Psoas muscle (tissue), 8 donors: ENCODE data around the gene MAP3K1. TPM values are rescaled to one million over a fixed set of nuclear protein-coding genes. Genes with fewer than 3 reads are reported as not detected.
"Not testable (repeated sequence)": the region's sequence is repeated elsewhere in the genome, so short reads cannot be mapped to it uniquely, and the experiment has no call there.

Experiments used
- ATAC-seq, 4 donors: fragments of 200-7000 bp; cut with Tn5 transposase; one replicate each; pipeline ENCODE4 v1.9.1; 2020; ENCODE audit warnings: moderate library complexity in 3 of 4, mild to moderate bottlenecking in 2 of 4
- DNase-seq, 2 donors: peaks; one replicate each; pipeline ENCODE4 v3.0.0-alpha.2; 2020
- H3K27ac ChIP-seq: fragments of 200-600 bp; one replicate; pipeline ENCODE4 v1.8.0; 2022
- H3K27me3 ChIP-seq, 3 donors: fragments of 200-600 bp in 1 of 3; one replicate each; pipeline versions ENCODE4 v1.6.1 to v1.8.0; 2013 to 2022; ENCODE audit warnings: low read length in 2 of 3, mild to moderate bottlenecking in 2 of 3, moderate library complexity in 1 of 3; ENCODE audit not compliant: insufficient read depth in 3 of 3
- H3K36me3 ChIP-seq, 2 donors: fragments of 200-600 bp in 1 of 2; one replicate each; pipeline versions ENCODE4 v1.6.1 to v1.8.0; 2013 to 2022; ENCODE audit warnings: low read depth in 1 of 2, mild to moderate bottlenecking in 1 of 2, moderate library complexity in 1 of 2; ENCODE audit not compliant: insufficient read depth in 1 of 2
- H3K4me1 ChIP-seq: fragments of 200-600 bp; one replicate; pipeline ENCODE4 v1.8.0; 2022
- H3K4me3 ChIP-seq: fragments of 200-600 bp; one replicate; pipeline ENCODE4 v1.8.0; 2022; ENCODE audit warnings: mild to moderate bottlenecking
- H3K9me3 ChIP-seq: fragments of 200-600 bp; one replicate; pipeline ENCODE4 v1.8.0; 2022
- WGBS, 3 donors: extraction: QIAGEN DNeasy Blood & Tissue Kit; methylation state at CpG; one replicate each; pipeline versions ENCODE4 v1.1.6 to v1.1.7; 2013; 5-methylcytosine and 5-hydroxymethylcytosine counted together
- intact Hi-C, 2 donors: fragments of 100-400 bp; cut with DNase I; formaldehyde crosslinking; loops; one replicate each; pipeline versions ENCODE4 v1.11.0 to v1.14.2; 2022
- polyA plus RNA-seq, 3 donors: library from polyadenylated mRNA; stranded (reverse); fragments of 200-250 nt; gene quantifications; one replicate each; pipeline ENCODE4 v1.2.3, GENCODE V29; 2013
- total RNA-seq, 4 donors: library from RNA; stranded (reverse); fragmentation: NEBNext Ultra II Directional in 2 of 4; extraction: Animal tissue kit (Norgen Biotek cat#: 25700) in 2 of 4; gene quantifications; one replicate each; pipeline versions ENCODE4 v1.2.1 to v1.2.4, GENCODE V29; 2021 to 2023
- TF ChIP-seq, protein P1 (sequence below): fragments of 200-600 bp; IDR thresholded peaks from one replicate; pipeline ENCODE4 v1.8.0; 2022; ENCODE audit warnings: antibody characterized with exemption
- donor health status: healthy with polysubstance abuse.
- donor health status: DM: no; HTN: no; CAD: no; lungs with moderate emphysema.
- donor health status: Bipolar disorder and iron deficiency.
- donor health status: healthy.
- donor health status: DM: yes; HTN: yes; CAD: no.
- donor health status: DM: no; HTN: no; CAD: no.
- donor health status: DM: no; HTN: no; CAD: no.
- donor health status: DM: yes; HTN: yes; CAD: no.

Gene MAP3K1
- total and polyA plus RNA-seq, 7 donors = 0.97 to 5.2 (median 3.0) TPM

DNA sequence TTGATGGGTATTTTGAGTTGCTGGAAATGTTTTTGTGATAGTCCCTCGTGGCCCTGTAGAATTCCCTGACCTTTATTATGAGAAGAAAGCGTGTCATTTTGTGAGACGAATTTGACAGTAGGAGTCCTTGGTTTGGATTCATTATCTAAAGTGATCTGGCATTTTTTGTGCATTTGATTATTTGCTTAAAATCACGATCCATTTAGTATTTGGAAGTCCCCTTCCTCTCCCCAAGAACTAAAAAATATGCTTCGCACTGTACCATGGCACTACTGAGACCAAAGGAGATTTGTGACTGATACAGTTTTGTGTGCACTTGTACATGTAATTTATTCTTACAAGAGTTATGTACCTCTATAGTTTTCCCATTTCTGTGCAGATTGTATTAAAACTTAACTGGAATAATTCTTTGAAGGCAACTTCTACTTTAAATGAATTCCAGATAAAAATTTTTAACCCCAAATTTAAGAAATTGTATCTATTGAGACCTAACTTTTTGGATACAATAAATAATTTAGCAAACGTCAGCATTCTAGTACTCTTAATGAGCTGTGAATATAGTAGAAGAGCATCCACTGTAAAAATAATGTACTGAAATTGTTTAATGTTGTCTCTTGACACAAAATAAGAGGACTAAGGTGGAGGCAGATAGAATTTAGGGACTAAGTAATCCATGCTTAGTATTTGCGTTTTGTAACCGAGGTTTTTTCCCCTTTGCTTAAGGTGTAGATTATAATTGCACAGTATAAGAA is 2.1 kb downstream of the MAP3K1 start:
- DNase-seq = no peak
- TF ChIP-seq, protein P1, sequence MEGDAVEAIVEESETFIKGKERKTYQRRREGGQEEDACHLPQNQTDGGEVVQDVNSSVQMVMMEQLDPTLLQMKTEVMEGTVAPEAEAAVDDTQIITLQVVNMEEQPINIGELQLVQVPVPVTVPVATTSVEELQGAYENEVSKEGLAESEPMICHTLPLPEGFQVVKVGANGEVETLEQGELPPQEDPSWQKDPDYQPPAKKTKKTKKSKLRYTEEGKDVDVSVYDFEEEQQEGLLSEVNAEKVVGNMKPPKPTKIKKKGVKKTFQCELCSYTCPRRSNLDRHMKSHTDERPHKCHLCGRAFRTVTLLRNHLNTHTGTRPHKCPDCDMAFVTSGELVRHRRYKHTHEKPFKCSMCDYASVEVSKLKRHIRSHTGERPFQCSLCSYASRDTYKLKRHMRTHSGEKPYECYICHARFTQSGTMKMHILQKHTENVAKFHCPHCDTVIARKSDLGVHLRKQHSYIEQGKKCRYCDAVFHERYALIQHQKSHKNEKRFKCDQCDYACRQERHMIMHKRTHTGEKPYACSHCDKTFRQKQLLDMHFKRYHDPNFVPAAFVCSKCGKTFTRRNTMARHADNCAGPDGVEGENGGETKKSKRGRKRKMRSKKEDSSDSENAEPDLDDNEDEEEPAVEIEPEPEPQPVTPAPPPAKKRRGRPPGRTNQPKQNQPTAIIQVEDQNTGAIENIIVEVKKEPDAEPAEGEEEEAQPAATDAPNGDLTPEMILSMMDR = no peak
- Histone ChIP-seq H3K4me3 (peak overlapping the region; percentile 75), H3K4me1 (peaks cover 24% of the 10 kb centered on the region), H3K9me3 (no peaks in the 10 kb centered on the region), H3K27me3 (no peaks in the 10 kb centered on the region), H3K27ac (peak overlapping the region; percentile 90), H3K36me3 (no peaks in the 10 kb centered on the region)
- no peak for ATAC-seq
- intact Hi-C loops = loop anchor here in 1 of 2 donors (10.0 kb wide), 1 partner anchor 333 kb away; no protein-coding TSS in a partner anchor
- 32 to 43% (median 40%) methylated on average over 8 of the region's 8 CpGs for WGBS, 3 donors

DNA sequence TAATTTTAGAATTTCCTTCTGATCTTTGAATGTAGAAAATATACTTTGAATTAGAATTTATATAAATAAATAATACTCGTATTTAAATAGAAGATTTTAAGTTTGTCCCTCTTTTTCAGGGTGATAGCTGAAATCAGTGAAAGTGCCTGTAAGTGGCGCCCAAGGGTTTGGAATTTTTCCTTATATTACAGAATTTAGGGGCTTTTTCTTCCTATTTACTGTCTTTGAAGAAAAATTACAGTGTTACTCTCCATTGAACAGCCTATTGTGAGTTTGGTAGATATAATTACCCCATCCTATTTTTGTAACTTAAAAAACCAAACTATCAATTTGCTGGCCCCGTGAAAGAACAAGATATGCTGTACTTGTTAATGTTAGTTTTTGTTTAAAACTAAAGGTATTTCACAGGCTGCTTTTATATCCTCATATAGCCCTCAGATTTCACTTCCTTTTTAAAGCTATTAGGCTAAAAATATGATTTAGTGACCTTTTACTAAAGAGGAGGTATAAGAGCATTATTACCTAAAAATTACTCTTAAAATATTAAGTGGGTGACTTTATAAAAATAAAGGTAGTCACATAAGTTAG is 3.2 kb downstream of the MAP3K1 start:
- intact Hi-C loops = loop anchor here in 1 of 2 donors (10.0 kb wide), 1 partner anchor 334 kb away; no protein-coding TSS in a partner anchor
- Histone ChIP-seq H3K27me3 (no peaks in the 10 kb centered on the region), H3K36me3 (no peaks in the 10 kb centered on the region), H3K27ac (no peak overlapping the region), H3K9me3 (no peaks in the 10 kb centered on the region), H3K4me1 (peaks cover 24% of the 10 kb centered on the region), H3K4me3 (peak overlapping the region; percentile 75)
- WGBS, 3 donors = 59 to 69% (median 60%) methylated on average over 3 of the region's 3 CpGs
- no peak for DNase-seq
- TF ChIP-seq, protein P1 = no peak
- no peak for ATAC-seq

DNA sequence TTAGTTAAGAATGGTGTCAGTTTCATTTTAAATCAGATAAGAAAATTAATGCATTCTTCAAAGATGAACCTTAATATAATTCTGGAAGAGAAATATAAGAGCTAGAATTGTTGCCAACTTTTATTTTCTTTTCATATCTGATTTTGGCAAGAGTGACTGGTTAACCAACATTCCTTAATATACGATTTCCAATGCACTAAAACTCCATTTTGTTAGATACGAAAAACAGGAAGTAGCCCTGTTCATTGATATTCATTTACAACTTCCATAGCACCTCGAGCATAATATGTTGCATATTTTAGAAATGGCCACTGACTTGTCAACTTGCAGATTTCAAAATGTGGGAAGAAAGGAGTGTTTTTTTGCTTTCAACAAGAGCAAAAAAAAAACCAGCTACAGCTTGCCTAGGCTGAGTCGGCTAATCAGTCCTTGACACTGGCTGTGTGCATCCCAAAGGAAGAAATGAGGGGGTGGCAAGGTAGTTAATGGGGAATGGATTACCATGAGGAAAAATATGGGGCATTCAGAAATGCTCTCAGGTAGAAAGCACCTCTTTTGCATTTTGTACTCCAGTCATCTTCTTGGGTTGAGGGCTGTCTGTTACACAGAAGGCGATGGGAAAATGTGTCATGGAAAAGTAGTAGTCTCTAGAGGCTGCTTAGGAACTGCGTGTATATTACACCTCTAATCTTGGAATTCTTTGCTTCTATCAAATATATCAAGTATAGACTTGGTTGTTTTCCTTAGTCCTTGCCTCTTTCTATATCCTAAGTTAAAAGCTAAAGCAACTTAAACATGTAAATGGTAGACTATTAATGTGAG is 3.9 kb downstream of the MAP3K1 start:
- WGBS, 3 donors = 64 to 67% (median 66%) methylated on average over 6 of the region's 6 CpGs
- Histone ChIP-seq H3K27ac (no peak overlapping the region), H3K4me3 (peak overlapping the region; percentile 75), H3K36me3 (no peaks in the 10 kb centered on the region), H3K4me1 (peaks cover 24% of the 10 kb centered on the region), H3K27me3 (no peaks in the 10 kb centered on the region), H3K9me3 (no peaks in the 10 kb centered on the region)
- ATAC-seq (no peak), DNase-seq (no peak)
- TF ChIP-seq, protein P1 = no peak
- intact Hi-C loops = loop anchor here in 1 of 2 donors (10.0 kb wide), 1 partner anchor 334 kb away; no protein-coding TSS in a partner anchor

DNA sequence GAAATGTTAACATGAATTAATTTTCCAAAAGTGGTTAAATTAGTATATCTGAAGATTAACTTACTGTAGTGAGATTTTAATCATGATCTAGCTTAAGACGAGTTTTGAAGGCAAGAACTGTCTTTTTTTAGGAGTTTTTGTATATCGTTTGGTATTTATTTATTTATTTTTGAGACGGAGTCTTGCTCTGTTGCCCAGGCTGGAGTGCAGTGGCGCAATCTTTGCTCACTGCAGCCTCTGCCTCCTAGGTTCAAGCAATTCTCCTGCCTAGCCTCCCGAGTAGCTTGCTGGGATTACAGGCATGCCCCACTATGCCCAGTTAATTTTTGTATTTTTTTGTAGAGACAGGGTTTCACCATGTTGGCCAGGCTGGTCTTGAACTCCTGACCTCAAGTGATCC is 6.5 kb downstream of the MAP3K1 start:
- H3K27ac ChIP-seq, H3K9me3 ChIP-seq, H3K36me3 ChIP-seq, DNase-seq, H3K4me3 ChIP-seq, H3K27me3 ChIP-seq, intact Hi-C loops, ATAC-seq: not testable (repeated sequence)
- peaks cover 24% of the 10 kb centered on the region for H3K4me1 ChIP-seq
- WGBS, 3 donors = 91 to 94% (median 93%) methylated on average over 5 of the region's 5 CpGs

DNA sequence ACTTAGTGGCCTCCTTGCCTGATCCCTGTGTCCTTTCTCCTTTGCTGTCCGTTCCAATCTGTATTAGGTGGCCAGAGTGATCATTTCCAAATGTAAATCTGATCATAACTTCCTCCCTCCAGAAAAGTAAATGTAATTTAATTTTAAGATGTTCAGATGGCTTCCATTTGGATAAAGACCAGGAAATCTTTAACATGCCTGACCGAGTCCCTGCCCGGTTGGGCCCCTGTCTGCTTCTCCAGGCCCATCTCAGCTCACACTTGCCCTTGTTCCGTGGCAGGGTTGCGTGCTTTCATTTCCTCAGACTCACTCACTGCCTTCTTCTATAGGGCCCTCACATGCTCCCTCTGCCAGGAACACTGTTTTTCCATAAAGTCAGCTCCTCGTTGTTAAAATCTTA is 7.6 kb downstream of the MAP3K1 start:
- ATAC-seq (no peak), DNase-seq (no peak)
- no peaks in the 10 kb centered on the region for H3K36me3 ChIP-seq
- intact Hi-C loops = no loop called here
- no peaks in the 10 kb centered on the region for H3K27me3 ChIP-seq
- H3K9me3 ChIP-seq = no peaks in the 10 kb centered on the region
- peaks cover 18% of the 10 kb centered on the region for H3K4me1 ChIP-seq
- WGBS, 3 donors = 64 to 68% (median 67%) methylated on average over 6 of the region's 6 CpGs
- no peak overlapping the region for H3K4me3 ChIP-seq
- no peak overlapping the region for H3K27ac ChIP-seq
- TF ChIP-seq, protein P1 = no peak
